CD14-positive monocyte (primary cell): ENCODE measurements around the gene CEP19. TPM values are rescaled to one million over a fixed set of nuclear protein-coding genes. Genes with fewer than 3 reads are reported as not detected.

Experiments
- DNase-seq, 3 donors: peaks; one replicate each; pipeline ENCODE4 v3.0.0-alpha.2; 2011 to 2022
- H2AFZ ChIP-seq: 2 replicates; pipeline ENCODE4 v1.6.0; 2012; ENCODE audit warnings: mild to moderate bottlenecking, low read depth, low read length, inconsistent platforms; ENCODE audit not compliant: insufficient read depth, poor library complexity, severe bottlenecking
- H3K27ac ChIP-seq, 2 donors: 1 replicate in 1 of 2; 2 replicates in 1 of 2; pipeline ENCODE4 v1.5.1; 2012 to 2013; ENCODE audit warnings: low read length in 2 of 2, control low read depth in 1 of 2, inconsistent platforms in 1 of 2, low read depth in 1 of 2, mild to moderate bottlenecking in 1 of 2
- H3K27me3 ChIP-seq, 2 donors: one replicate each; pipeline versions ENCODE4 v1.6.0 to v1.6.1; 2011 to 2013; ENCODE audit warnings: low read length in 2 of 2; ENCODE audit not compliant: control insufficient read depth in 2 of 2, insufficient read depth in 2 of 2
- H3K36me3 ChIP-seq, 2 donors: replicated peaks in 1 of 2; 1 replicate in 1 of 2; 2 replicates in 1 of 2; pipeline versions ENCODE4 v1.5.1 to v1.6.1; 2012 to 2013; ENCODE audit warnings: low read length in 2 of 2, control low read depth in 1 of 2, inconsistent platforms in 1 of 2, mild to moderate bottlenecking in 1 of 2; ENCODE audit not compliant: insufficient read depth in 2 of 2, control insufficient read depth in 1 of 2
- H3K4me1 ChIP-seq, 2 donors: 1 replicate in 1 of 2; 2 replicates in 1 of 2; pipeline versions ENCODE4 v1.5.1 to v1.6.1; 2012 to 2013; ENCODE audit warnings: low read length in 2 of 2, control low read depth in 1 of 2, inconsistent platforms in 1 of 2, mild to moderate bottlenecking in 1 of 2, moderate library complexity in 1 of 2; ENCODE audit not compliant: insufficient read depth in 2 of 2, control insufficient read depth in 1 of 2
- H3K4me2 ChIP-seq: replicated peaks from 2 replicates; pipeline ENCODE3; 2012; ENCODE audit warnings: low read length, moderate library complexity, mild to moderate bottlenecking; ENCODE audit not compliant: poor library complexity, severe bottlenecking; ENCODE audit errors: extremely low read depth
- H3K4me3 ChIP-seq, 3 experiments: fragments of 200-600 bp in 1 of 3; sonication (generic) in 1 of 3; replicated peaks in 1 of 3; 1 replicate in 2 of 3; 2 replicates in 1 of 3; pipeline ENCODE4 v1.5.1; 2011 to 2013; ENCODE audit warnings: low read length in 3 of 3, mild to moderate bottlenecking in 3 of 3, control low read depth in 2 of 3, low read depth in 2 of 3, inconsistent platforms in 1 of 3, moderate library complexity in 1 of 3
- H3K79me2 ChIP-seq: 2 replicates; pipeline ENCODE4 v1.6.0; 2012; ENCODE audit warnings: mild to moderate bottlenecking, control low read depth, inconsistent platforms, low read length, moderate library complexity; ENCODE audit not compliant: insufficient read depth
- H3K9ac ChIP-seq: 2 replicates; pipeline ENCODE4 v1.6.0; 2017; ENCODE audit warnings: low read length, mild to moderate bottlenecking; ENCODE audit not compliant: insufficient read depth, poor library complexity, severe bottlenecking
- H3K9me3 ChIP-seq, 2 donors: replicated peaks in 1 of 2; 1 replicate in 1 of 2; 2 replicates in 1 of 2; pipeline versions ENCODE4 v1.5.1 to v1.6.1; 2012 to 2013; ENCODE audit warnings: low read length in 2 of 2, control low read depth in 1 of 2; ENCODE audit not compliant: control insufficient read depth in 1 of 2, insufficient read depth in 1 of 2
- H4K20me1 ChIP-seq: 2 replicates; pipeline ENCODE4 v1.6.0; 2012; ENCODE audit warnings: mild to moderate bottlenecking, low read length, control low read depth, moderate library complexity; ENCODE audit not compliant: insufficient read depth
- H3K27ac Mint-ChIP-seq, 7 donors: one replicate each; pipeline ENCODE4 v1.8.0; 2020; ENCODE audit warnings: mild to moderate bottlenecking in 7 of 7, mixed read lengths in 7 of 7, moderate library complexity in 6 of 7, inconsistent platforms in 2 of 7
- H3K27me3 Mint-ChIP-seq, 3 donors: one replicate each; pipeline ENCODE4 v1.8.0; 2021 to 2022; ENCODE audit warnings: low read depth in 3 of 3, mild to moderate bottlenecking in 3 of 3, mixed read lengths in 3 of 3, moderate library complexity in 3 of 3, inconsistent platforms in 1 of 3
- H3K36me3 Mint-ChIP-seq, 2 donors: one replicate each; pipeline ENCODE4 v1.8.0; 2020; ENCODE audit warnings: mixed read lengths in 2 of 2, inconsistent platforms in 1 of 2, mild to moderate bottlenecking in 1 of 2
- H3K4me1 Mint-ChIP-seq: one replicate; pipeline ENCODE4 v1.8.0; 2020; ENCODE audit warnings: mild to moderate bottlenecking, mixed read lengths
- H3K4me3 Mint-ChIP-seq, 2 donors: one replicate each; pipeline ENCODE4 v1.8.0; 2020; ENCODE audit warnings: mild to moderate bottlenecking in 2 of 2, mixed read lengths in 2 of 2, moderate library complexity in 1 of 2
- H3K9me3 Mint-ChIP-seq, 7 donors: one replicate each; pipeline ENCODE4 v1.8.0; 2020 to 2022; ENCODE audit warnings: mixed read lengths in 7 of 7, mild to moderate bottlenecking in 6 of 7, moderate library complexity in 6 of 7, inconsistent platforms in 2 of 7
- CTCF ChIP-seq: fragments of 200-600 bp; IDR thresholded peaks from one replicate; pipeline ENCODE4 v1.8.0; 2022; ENCODE audit warnings: antibody characterized with exemption, mild to moderate bottlenecking
- WGBS: methylation state at CpG from one replicate; pipeline ENCODE4 v1.1.5; 2013; ENCODE audit warnings: missing lambda C conversion rate; ENCODE audit not compliant: insufficient coverage; 5-methylcytosine and 5-hydroxymethylcytosine counted together
- intact Hi-C, 2 donors: fragments of 100-400 bp; cut with micrococcal nuclease; formaldehyde crosslinking; loops; one replicate each; pipeline versions ENCODE4 v1.15.0 to v1.15.1; 2023
- polyA plus RNA-seq, 3 donors: library from polyadenylated mRNA; depleted of rRNA in 1 of 3; unstranded in 2 of 3; stranded (reverse) in 1 of 3; fragments of 300-500 nt in 2 of 3; fragments of >200 nt in 1 of 3; fragmentation: Illumina TruSeq in 2 of 3; gene quantifications; 1 replicate in 2 of 3; 2 replicates in 1 of 3; pipeline ENCODE4 v1.2.3, GENCODE V29; 2012 to 2021

Gene CEP19
- polyA plus RNA-seq, 3 donors: 1.7 to 3.2 (median 2.7) TPM

GRCh38 chr3:196707566-196707965 lies 4.5 kb downstream of the CEP19 start:
- Histone ChIP-seq H3K79me2 (peaks cover 7% of the 10 kb centered on the region), H3K9me3 (no peaks in the 10 kb centered on the region), H3K27ac (no peak overlapping the region), H3K9ac (no peak overlapping the region), H3K4me2 (no peak overlapping the region), H3K4me3 (no peak overlapping the region), H3K27me3 (no peaks in the 10 kb centered on the region), H3K36me3 (peaks cover 18 to 31% of the 10 kb centered on the region in 2 donors), H2AFZ (no peak overlapping the region), H4K20me1 (peaks cover 40% of the 10 kb centered on the region), H3K4me1 (peaks cover 23 to 34% of the 10 kb centered on the region in 2 donors)
- peaks cover 29 to 33% of the 10 kb centered on the region in 2 donors for H3K36me3 Mint-ChIP-seq
- H3K4me3 Mint-ChIP-seq: no peak overlapping the region
- WGBS: 100% methylated on average over 4 of the region's 8 CpGs
- no peak for DNase-seq
- no peak for TF ChIP-seq CTCF
- intact Hi-C loops: loop anchor here in 1 of 2 donors (5.0 kb wide), 1 partner anchor 35 kb away; no protein-coding TSS in a partner anchor
- H3K9me3 Mint-ChIP-seq: no peaks in the 10 kb centered on the region
- peaks cover 23% of the 10 kb centered on the region for H3K4me1 Mint-ChIP-seq
- peaks cover 0 to 2% (median 1%) of the 10 kb centered on the region in 3 donors for H3K27me3 Mint-ChIP-seq
- peak overlapping the region in 1 of 7 donors; percentile 14 for H3K27ac Mint-ChIP-seq

- Histone ChIP-seq H3K79me2 (peaks cover 7% of the 10 kb centered on the region), H3K36me3 (peaks cover 19 to 38% of the 10 kb centered on the region in 2 donors), H3K4me3 (peak overlapping the region in 1 of 3 experiments; percentile 6), H3K27me3 (no peaks in the 10 kb centered on the region), H2AFZ (no peak overlapping the region), H3K4me2 (peak overlapping the region; percentile 7), H3K27ac (peak overlapping the region in 1 of 2 donors; percentile 38), H4K20me1 (peaks cover 47% of the 10 kb centered on the region), H3K9me3 (no peaks in the 10 kb centered on the region), H3K9ac (no peak overlapping the region), H3K4me1 (peaks cover 22 to 31% of the 10 kb centered on the region in 2 donors)
- Mint-ChIP-seq H3K4me1 (peaks cover 22% of the 10 kb centered on the region), H3K9me3 (no peaks in the 10 kb centered on the region), H3K27me3 (peaks cover 0 to 2% (median 1%) of the 10 kb centered on the region in 3 donors), H3K36me3 (peaks cover 34 to 41% of the 10 kb centered on the region in 2 donors), H3K27ac (peak overlapping the region in 6 of 7 donors; percentile 27 to 78 (median 49)), H3K4me3 (no peak overlapping the region)
- no peak for DNase-seq
- intact Hi-C loops: loop anchor here in 1 of 2 donors (5.0 kb wide), 1 partner anchor 36 kb away; no protein-coding TSS in a partner anchor
- no peak for TF ChIP-seq CTCF
- 96% methylated on average over 4 of the region's 4 CpGs for WGBS
Measured at GRCh38 chr3:196706731-196707130, 5.3 kb downstream of the CEP19 start.
